GM12878 (cell line): ENCODE results near the gene LYRM2. TPM values are rescaled to one million over a fixed set of nuclear protein-coding genes. Genes with fewer than 3 reads are reported as not detected.

Source experiments
- ATAC-seq: fragments of 200-7000 bp; cut with Tn5 transposase; 3 replicates; pipeline ENCODE4 v1.9.1; 2020; ENCODE audit warnings: mild to moderate bottlenecking, moderate library complexity
- BruUV-seq: library from RNA; stranded (reverse); fragments of 400-500 nt; replicated peaks from 2 replicates; lab custom pipeline; 2021; lab: Mats Ljungman, UMichigan
- CTCF ChIA-PET: fragments of 300-600 bp; sonication (Branson Sonifier 250); formaldehyde crosslinking; extraction: SDS; loops from one replicate; lab custom pipeline; 2021; ENCODE audit warnings: inconsistent platforms; lab: Yijun Ruan, JAX
- POLR2A ChIA-PET: fragments of 350-600 bp; formaldehyde crosslinking; extraction: SDS; loops from one replicate; lab custom pipeline; 2021; ENCODE audit warnings: inconsistent platforms; lab: Charles Lee
- RAD21 ChIA-PET: fragments of 300-600 bp; sonication (Branson Sonifier 250); formaldehyde crosslinking; loops from one replicate; lab custom pipeline; 2023; ENCODE audit warnings: antibody characterized with exemption; ENCODE audit not compliant: unreplicated experiment; lab: Charles Lee
- SMC1A ChIA-PET: fragments of 300-600 bp; sonication (Branson Sonifier 250); formaldehyde crosslinking; loops from one replicate; lab custom pipeline; 2023; ENCODE audit not compliant: unreplicated experiment, uncharacterized antibody; lab: Charles Lee
- DNase-seq: peaks from one replicate; pipeline ENCODE4 v3.0.0-alpha.2; 2011; ENCODE audit warnings: low read depth, low spot score
- FAIRE-seq: peaks from 3 replicates; lab custom pipeline; 2011; peaks lifted over from hg19 to GRCh38; lab: Jason Lieb, UNC
- H2AFZ ChIP-seq: 2 replicates; pipeline ENCODE4 v1.6.0; 2011; ENCODE audit warnings: low read depth, low read length, control low read depth; ENCODE audit not compliant: control insufficient read depth
- H3K27ac ChIP-seq: 2 replicates; pipeline ENCODE4 v1.5.1; 2011; ENCODE audit warnings: control low read depth; ENCODE audit not compliant: control insufficient read depth, insufficient read depth
- H3K27me3 ChIP-seq, 2 experiments: replicated peaks in 1 of 2; 2 replicates each; pipeline versions ENCODE4 v1.6.0 to v1.6.1; 2011; ENCODE audit warnings: low read length in 1 of 2; ENCODE audit not compliant: control insufficient read depth in 2 of 2, insufficient read depth in 2 of 2
- H3K36me3 ChIP-seq, 2 experiments: 2 replicates each; pipeline ENCODE4 v1.5.1; 2011; ENCODE audit warnings: low read length in 1 of 2; ENCODE audit not compliant: control insufficient read depth in 2 of 2, insufficient read depth in 2 of 2
- H3K4me1 ChIP-seq: 2 replicates; pipeline ENCODE4 v1.6.1; 2011; ENCODE audit warnings: mild to moderate bottlenecking, low read length, moderate library complexity, mixed read lengths; ENCODE audit not compliant: control insufficient read depth, insufficient read depth
- H3K4me2 ChIP-seq: 2 replicates; pipeline ENCODE4 v1.6.0; 2011; ENCODE audit warnings: control low read depth; ENCODE audit not compliant: control insufficient read depth, insufficient read depth
- H3K4me3 ChIP-seq: fragments of 200-600 bp; sonication (generic); 2 replicates; pipeline ENCODE4 v1.5.1; 2016
- H3K79me2 ChIP-seq: 2 replicates; pipeline ENCODE4 v1.6.0; 2011; ENCODE audit warnings: low read length; ENCODE audit not compliant: control insufficient read depth, insufficient read depth
- H3K9ac ChIP-seq: 2 replicates; pipeline ENCODE4 v1.8.0; 2011; ENCODE audit warnings: low read length, control low read depth, mixed read lengths; ENCODE audit not compliant: control insufficient read depth, insufficient read depth
- H3K9me3 ChIP-seq: replicated peaks from 3 replicates; pipeline ENCODE4 v1.5.1; 2011; ENCODE audit warnings: mild to moderate bottlenecking, low read length; ENCODE audit not compliant: control insufficient read depth, insufficient read depth
- H4K20me1 ChIP-seq: 2 replicates; pipeline ENCODE4 v1.6.0; 2011; ENCODE audit not compliant: control insufficient read depth, insufficient read depth
- MTA3 ChIP-seq: IDR thresholded peaks from 2 replicates; pipeline ENCODE4 v1.6.1; 2012; ENCODE audit warnings: low read length, inconsistent platforms, borderline replicate concordance
- NFYA ChIP-seq: IDR thresholded peaks from 2 replicates; pipeline ENCODE4 v1.6.1; 2011; ENCODE audit warnings: low read depth, mild to moderate bottlenecking, low read length, improper control_type of control experiment, borderline replicate concordance
- PML ChIP-seq: IDR thresholded peaks from 2 replicates; pipeline ENCODE4 v1.6.1; 2012; ENCODE audit warnings: low read length, inconsistent platforms
- RFX5 ChIP-seq: IDR thresholded peaks from 2 replicates; pipeline ENCODE4 v1.6.1; 2011; ENCODE audit warnings: low read depth, low read length, improper control_type of control experiment
- YBX1 ChIP-seq: fragments of 450-650 bp; IDR thresholded peaks from 2 replicates; pipeline ENCODE4 v1.6.1; 2016; ENCODE audit warnings: antibody characterized with exemption
- WGBS: methylation state at CpG from one replicate; pipeline ENCODE4 v1.1.6; 2016; ENCODE audit warnings: low lambda C conversion rate; ENCODE audit not compliant: insufficient replicate concordance, insufficient coverage; ENCODE audit errors: missing lambda C conversion rate; 5-methylcytosine and 5-hydroxymethylcytosine counted together
- in situ Hi-C: fragments of 300-500 bp; cut with MboI; formaldehyde crosslinking; loops from 9 replicates; pipeline ENCODE4 v1.14.3; 2018; ENCODE audit warnings: mixed read lengths
- intact Hi-C: fragments of 100-400 bp; cut with micrococcal nuclease; formaldehyde crosslinking; loops from one replicate; pipeline ENCODE4 v1.14.2; 2022; ENCODE audit not compliant: unreplicated experiment
- polyA plus RNA-seq, 11 experiments: library from polyadenylated mRNA; depleted of rRNA in 4 of 11; unstranded in 6 of 11; stranded (reverse) in 5 of 11; fragments of >200 nt; fragmentation: Nextera tagmentation in 4 of 11; fragmentation: Illumina TruSeq in 1 of 11; extraction: Ambion mirVana in 4 of 11; extraction: Trizol in 1 of 11; gene quantifications; 1 replicate in 1 of 11; 2 replicates in 10 of 11; pipeline versions ENCODE4 v1.2.1 to v1.2.3, GENCODE V29; 2011 to 2016; ENCODE audit warnings: inconsistent platforms in 2 of 11, missing spikeins in 2 of 11, low read depth in 1 of 11
- total RNA-seq, 4 experiments: library from RNA; depleted of rRNA in 3 of 4; stranded (reverse); fragments of >200 nt in 3 of 4; fragmentation: Illumina TruSeq in 1 of 4; extraction: Trizol in 1 of 4; gene quantifications; 2 replicates each; pipeline versions ENCODE4 v1.2.1 to v1.2.3, GENCODE V29; 2013 to 2021

LYRM2 gene
- total and polyA plus RNA-seq, 10 of the 15 experiments (the other 5 are each of a cell fraction or from before 2014, with no cell fraction given): 17.2 to 75.0 (median 30.9) TPM

GRCh38 chr6:89680551-89680950 lies 42.0 kb upstream of the LYRM2 start:
- no peaks in the 10 kb centered on the region for H3K79me2 ChIP-seq
- H3K4me3 ChIP-seq: no peak overlapping the region
- H3K36me3 ChIP-seq: peaks cover 25 to 43% of the 10 kb centered on the region in 2 experiments
- H3K4me1 ChIP-seq: no peaks in the 10 kb centered on the region
- in situ Hi-C loops (no loop called here), intact Hi-C loops (no loop called here)
- no TSS peak for BruUV-seq
- no peak overlapping the region for H3K27ac ChIP-seq
- H4K20me1 ChIP-seq: no peaks in the 10 kb centered on the region
- SMC1A ChIA-PET: no interaction called here
- no peaks in the 10 kb centered on the region for H3K9me3 ChIP-seq
- ATAC-seq: no peak
- H3K4me2 ChIP-seq: no peak overlapping the region
- TF ChIP-seq RFX5: no peak
- TF ChIP-seq YBX1: no peak
- no peak for DNase-seq
- CTCF ChIA-PET: no interaction called here
- POLR2A ChIA-PET: no interaction called here
- WGBS: 94% methylated on average over 7 of the region's 7 CpGs
- H2AFZ ChIP-seq: no peak overlapping the region
- RAD21 ChIA-PET: no interaction called here
- FAIRE-seq: no peak
- H3K27me3 ChIP-seq: no peaks in the 10 kb centered on the region
- H3K9ac ChIP-seq: no peak overlapping the region

GRCh38 chr6:89680150-89680549 lies 41.6 kb upstream of the LYRM2 start:
- CTCF ChIA-PET: no interaction called here
- no peak overlapping the region for H3K4me3 ChIP-seq
- H3K9me3 ChIP-seq: no peaks in the 10 kb centered on the region
- POLR2A ChIA-PET: no interaction called here
- H3K36me3 ChIP-seq: peaks cover 28 to 46% of the 10 kb centered on the region in 2 experiments
- TF ChIP-seq YBX1: no peak
- no peak for TF ChIP-seq NFYA
- TF ChIP-seq PML: no peak
- no peak for TF ChIP-seq MTA3
- H2AFZ ChIP-seq: no peak overlapping the region
- no peak overlapping the region for H3K4me2 ChIP-seq
- BruUV-seq: no TSS peak
- H3K27ac ChIP-seq: no peak overlapping the region
- H3K9ac ChIP-seq: no peak overlapping the region
- H3K79me2 ChIP-seq: no peaks in the 10 kb centered on the region
- RAD21 ChIA-PET: no interaction called here
- no peak for ATAC-seq
- no peak for DNase-seq
- no peak for FAIRE-seq
- 95% methylated on average over 2 of the region's 2 CpGs for WGBS
- SMC1A ChIA-PET: interaction anchor here (0.7 kb wide), 1 partner anchor 12 kb away, joined by 3 read pairs; no protein-coding TSS in a partner anchor
- no peaks in the 10 kb centered on the region for H3K4me1 ChIP-seq
- H4K20me1 ChIP-seq: no peaks in the 10 kb centered on the region
- in situ Hi-C loops (no loop called here), intact Hi-C loops (no loop called here)
- H3K27me3 ChIP-seq: no peaks in the 10 kb centered on the region
